GM23248 (cell line): ENCODE data around the gene NUDT9.

Experiments
- EZH2 ChIP-seq: fragments of 200-600 bp; sonication (generic); IDR thresholded peaks from 2 replicates; pipeline ENCODE4 v1.6.1; 2018; ENCODE audit warnings: antibody characterized with exemption, mild to moderate bottlenecking; ENCODE audit not compliant: insufficient read depth, poor library complexity, severe bottlenecking
- EZH2phosphoT487 ChIP-seq: fragments of 200-600 bp; sonication (generic); IDR thresholded peaks from 2 replicates; pipeline ENCODE4 v1.6.1; 2018; ENCODE audit warnings: antibody characterized with exemption, moderate library complexity, mild to moderate bottlenecking, low read depth; ENCODE audit not compliant: insufficient read depth

DNA sequence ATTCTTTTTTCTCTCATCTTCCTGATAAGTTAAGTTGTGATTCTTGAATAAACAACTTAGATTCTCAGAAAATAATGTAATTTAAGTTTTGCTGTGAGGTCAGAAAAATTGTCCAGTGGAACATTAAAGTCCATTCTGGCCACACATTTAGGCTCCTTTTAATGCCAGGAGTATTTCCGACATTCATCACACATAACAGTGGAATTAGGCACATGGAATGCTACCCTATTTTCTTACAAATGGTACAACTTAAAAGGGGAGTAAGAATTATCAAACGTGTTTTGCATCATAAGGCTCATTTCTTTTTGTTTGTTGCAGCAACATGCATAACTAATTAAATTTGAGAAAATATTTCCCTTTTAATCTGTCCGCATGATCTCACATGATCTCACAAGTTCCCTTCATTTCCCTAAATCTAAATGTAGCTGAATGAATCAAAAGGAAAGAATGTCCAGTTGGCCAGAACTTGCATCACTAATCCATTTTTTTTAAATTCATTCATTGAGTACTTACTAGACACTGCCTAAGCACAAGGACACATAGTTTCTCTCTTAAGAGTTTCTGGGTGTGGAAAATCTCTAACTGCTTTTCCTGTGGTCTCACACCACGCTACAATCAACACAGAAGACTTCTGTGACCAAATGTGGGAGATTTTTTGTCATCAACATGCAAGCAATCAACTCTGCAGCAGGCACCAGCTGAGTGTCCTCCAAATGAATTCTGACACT, 84.8 kb downstream of the NUDT9 start:
- TF ChIP-seq EZH2phosphoT487 = no peak
- no peak for TF ChIP-seq EZH2
